ENCODE data around the gene BRF1.

- no peak for TF ChIP-seq ZNF274 (IDR thresholded peaks at IDR 0.05; ENCODE audit: borderline replicate concordance, extremely low read depth, low read length)
- TF ChIP-seq BRCA1 (IDR thresholded peaks at IDR 0.05; ENCODE audit: low read depth, low read length) = no peak
- no peak for TF ChIP-seq POLR2A (IDR thresholded peaks at IDR 0.05; ENCODE audit: control extremely low read depth in 1 of 2, low read depth in 2 of 2, low read length in 2 of 2)
- no peak for TF ChIP-seq CTCF (IDR thresholded peaks at IDR 0.05; ENCODE audit: control extremely low read depth in 1 of 3, insufficient read depth in 1 of 3, low read depth in 1 of 3, low read length in 3 of 3)
- no peak for TF ChIP-seq RNF2 (IDR thresholded peaks at IDR 0.05; ENCODE audit: borderline replicate concordance, low read depth, low read length, missing control alignments, poor library complexity, severe bottlenecking)
- TF ChIP-seq SAP30 (IDR thresholded peaks at IDR 0.05; ENCODE audit: insufficient read depth, insufficient replicate concordance, low read length) = no peak
- no peak for TF ChIP-seq CEBPB (IDR thresholded peaks at IDR 0.05; ENCODE audit: low read depth, low read length)
- TF ChIP-seq EP300 (IDR thresholded peaks at IDR 0.05; ENCODE audit: borderline replicate concordance in 1 of 2, low read depth in 2 of 2, low read length in 2 of 2) = no peak
- TF ChIP-seq JUND (IDR thresholded peaks at IDR 0.05; ENCODE audit: low read length) = no peak
- no peak for TF ChIP-seq MAFK (IDR thresholded peaks at IDR 0.05; ENCODE audit: low read depth, low read length)
- no peak for TF ChIP-seq SIN3A (conservative IDR thresholded peaks at IDR 0.05 in 1 of 2, IDR thresholded peaks at IDR 0.05 in 1 of 2; ENCODE audit: low read depth in 1 of 2, low read length in 2 of 2)
- TF ChIP-seq YY1 (IDR thresholded peaks at IDR 0.05; ENCODE audit: low read depth, low read length) = no peak
- TF ChIP-seq SRF (IDR thresholded peaks at IDR 0.05; ENCODE audit: low read depth, low read length) = no peak
- no peak for TF ChIP-seq TAF1 (IDR thresholded peaks at IDR 0.05; ENCODE audit: low read depth, low read length)
Observed at GRCh38 chr14:105192866-105193731, 107.7 kb downstream of the BRF1 start.
